ENCODE measurements around the gene SPAG9. TPM values are rescaled to one million over a fixed set of nuclear protein-coding genes. Genes with fewer than 3 reads are reported as not detected.

Gene SPAG9
- total RNA-seq, 1 experiment from 2014 or later: 77.6 TPM

DNA sequence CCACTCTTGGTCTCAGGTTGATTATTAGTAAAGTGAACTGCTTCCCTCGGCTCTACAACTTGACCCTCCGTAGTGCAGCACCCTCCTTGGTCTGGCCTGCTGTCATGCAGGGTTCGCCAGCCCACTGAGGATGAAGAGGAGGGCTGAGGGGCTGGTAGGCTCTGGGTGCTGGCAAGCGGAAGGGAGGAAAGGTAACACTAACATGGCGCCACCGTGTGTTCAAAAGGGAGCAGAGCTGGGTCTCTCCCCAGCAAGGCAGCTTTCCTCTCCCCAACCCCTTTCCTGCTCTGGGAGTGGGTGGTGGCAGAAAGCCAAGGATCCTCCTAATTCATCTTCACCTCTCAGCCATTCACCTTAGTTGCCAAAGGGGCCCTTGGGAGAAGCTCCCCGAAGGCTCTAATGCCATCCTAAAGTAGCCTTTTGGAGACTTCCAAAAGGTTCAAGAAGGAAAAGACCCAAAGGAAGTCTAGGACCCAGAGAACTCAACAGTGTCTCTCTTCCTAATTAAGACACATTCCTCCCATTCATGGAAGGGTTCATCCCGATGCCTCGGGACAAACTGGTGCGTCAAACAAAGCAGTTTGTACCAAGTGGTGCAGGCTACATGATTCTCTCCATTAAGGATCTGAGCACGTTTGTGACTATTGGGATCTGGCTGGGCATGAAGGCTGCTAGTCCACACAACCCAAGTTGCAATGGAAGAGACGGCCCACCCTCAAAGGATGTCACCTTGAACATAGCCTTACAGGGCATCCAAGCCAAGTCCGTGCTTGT, 163.7 kb downstream of the SPAG9 start:
- CTCF ChIA-PET: interaction anchor here (0.6 to 8.3 kb wide), 14 partner anchors 9 to 467 kb away, joined by 3 to 85 read pairs (median 4); partner anchors contain the start of genes NME1 and TOB1
- TF ChIP-seq EZH2phosphoT487 (IDR thresholded peaks at IDR 0.05; ENCODE audit: borderline replicate concordance) (no peak), YY1 (IDR thresholded peaks at IDR 0.05; ENCODE audit: extremely low read depth, insufficient replicate concordance, low read depth, low read length) (no peak), RAD21 (IDR thresholded peaks at IDR 0.05; ENCODE audit: low read depth) (peak; percentile 84)
- TF ChIP-seq, protein P1, sequence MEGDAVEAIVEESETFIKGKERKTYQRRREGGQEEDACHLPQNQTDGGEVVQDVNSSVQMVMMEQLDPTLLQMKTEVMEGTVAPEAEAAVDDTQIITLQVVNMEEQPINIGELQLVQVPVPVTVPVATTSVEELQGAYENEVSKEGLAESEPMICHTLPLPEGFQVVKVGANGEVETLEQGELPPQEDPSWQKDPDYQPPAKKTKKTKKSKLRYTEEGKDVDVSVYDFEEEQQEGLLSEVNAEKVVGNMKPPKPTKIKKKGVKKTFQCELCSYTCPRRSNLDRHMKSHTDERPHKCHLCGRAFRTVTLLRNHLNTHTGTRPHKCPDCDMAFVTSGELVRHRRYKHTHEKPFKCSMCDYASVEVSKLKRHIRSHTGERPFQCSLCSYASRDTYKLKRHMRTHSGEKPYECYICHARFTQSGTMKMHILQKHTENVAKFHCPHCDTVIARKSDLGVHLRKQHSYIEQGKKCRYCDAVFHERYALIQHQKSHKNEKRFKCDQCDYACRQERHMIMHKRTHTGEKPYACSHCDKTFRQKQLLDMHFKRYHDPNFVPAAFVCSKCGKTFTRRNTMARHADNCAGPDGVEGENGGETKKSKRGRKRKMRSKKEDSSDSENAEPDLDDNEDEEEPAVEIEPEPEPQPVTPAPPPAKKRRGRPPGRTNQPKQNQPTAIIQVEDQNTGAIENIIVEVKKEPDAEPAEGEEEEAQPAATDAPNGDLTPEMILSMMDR (IDR thresholded peaks at IDR 0.05 in 2 of 3, conservative IDR thresholded peaks at IDR 0.05 in 1 of 3; ENCODE audit: borderline replicate concordance in 1 of 3, insufficient read depth in 1 of 3, low read depth in 2 of 3, low read length in 2 of 3): peak; percentile 79 to 94 (median 90)
- Histone ChIP-seq H3K9me3 (ENCODE audit: control insufficient read depth in 1 of 2, insufficient read depth in 1 of 2, low read depth in 1 of 2, low read length in 2 of 2) (no peaks in the 10 kb centered on the region), H4K20me1 (ENCODE audit: insufficient read depth) (no peaks in the 10 kb centered on the region), H3K27ac (ENCODE audit: low read depth, low read length) (no peak overlapping the region), H3K9ac (ENCODE audit: low read length) (no peak overlapping the region), H3K36me3 (ENCODE audit: control insufficient read depth in 1 of 2, insufficient read depth in 2 of 2, low read length in 2 of 2) (no peaks in the 10 kb centered on the region; a peak in 1 of 4 replicates), H3K9me2 (ENCODE audit: insufficient read depth) (no peaks in the 10 kb centered on the region), H3K4me1 (ENCODE audit: control insufficient read depth in 1 of 2, insufficient read depth in 2 of 2, low read length in 2 of 2) (peaks cover 23 to 41% of the 10 kb centered on the region in 2 experiments), H3K4me3 (replicated peaks in 1 of 2; ENCODE audit: low read depth in 1 of 2, low read length in 2 of 2) (no peak overlapping the region), H2AFZ (ENCODE audit: low read depth, low read length, poor library complexity, severe bottlenecking) (no peak overlapping the region), H3K4me2 (ENCODE audit: low read length) (no peak overlapping the region), H3K79me2 (ENCODE audit: insufficient read depth, low read length) (no peaks in the 10 kb centered on the region), H3K27me3 (ENCODE audit: insufficient read depth, low read length) (no peaks in the 10 kb centered on the region)
- peak; percentile 31 for DNase-seq (ENCODE audit: low read depth, low spot score)
- peak; percentile 89 for ATAC-seq
- BruUV-seq (replicated peaks): no TSS peak
- RAD21 ChIA-PET (ENCODE audit: low non-redundant PET in 1 of 2, low total read pairs in 2 of 2, uncharacterized antibody in 2 of 2, unreplicated experiment in 2 of 2): interaction anchor here (0.8 to 2.1 kb wide), 3 partner anchors 105 to 174 kb away, joined by 3 to 8 read pairs (median 6); no protein-coding TSS in a partner anchor
- POLR2A ChIA-PET: interaction anchor here (0.6 to 6.9 kb wide), 3 partner anchors 9 to 92 kb away, joined by 3 to 88 read pairs (median 4); partner anchors contain the start of gene TOB1
- intact Hi-C loops (cut with micrococcal nuclease): loop anchor here (1.0 kb wide), 3 partner anchors 105 to 174 kb away; no protein-coding TSS in a partner anchor
